KBM-7 (cell line): Measurements from ENCODE around the gene KCTD12.
A peak's percentile ranks its signal among the peaks of the same experiment; 100 is the strongest.
"Not testable (repeated sequence)": the region's sequence is repeated elsewhere in the genome, so short reads cannot be mapped to it uniquely, and the experiment has no call there.

Experiments
- DNase-seq: peaks from one replicate; pipeline ENCODE4 v3.0.0-alpha.2; 2015
- in situ Hi-C: fragments of 300-500 bp; cut with MboI; formaldehyde crosslinking; loops from 2 replicates; pipeline ENCODE4 v1.14.3; 2020; ENCODE audit warnings: low sequenced_read_pairs, low pct_unique_long_range_greater_than_20kb, mixed read lengths

Gene KCTD12

DNA sequence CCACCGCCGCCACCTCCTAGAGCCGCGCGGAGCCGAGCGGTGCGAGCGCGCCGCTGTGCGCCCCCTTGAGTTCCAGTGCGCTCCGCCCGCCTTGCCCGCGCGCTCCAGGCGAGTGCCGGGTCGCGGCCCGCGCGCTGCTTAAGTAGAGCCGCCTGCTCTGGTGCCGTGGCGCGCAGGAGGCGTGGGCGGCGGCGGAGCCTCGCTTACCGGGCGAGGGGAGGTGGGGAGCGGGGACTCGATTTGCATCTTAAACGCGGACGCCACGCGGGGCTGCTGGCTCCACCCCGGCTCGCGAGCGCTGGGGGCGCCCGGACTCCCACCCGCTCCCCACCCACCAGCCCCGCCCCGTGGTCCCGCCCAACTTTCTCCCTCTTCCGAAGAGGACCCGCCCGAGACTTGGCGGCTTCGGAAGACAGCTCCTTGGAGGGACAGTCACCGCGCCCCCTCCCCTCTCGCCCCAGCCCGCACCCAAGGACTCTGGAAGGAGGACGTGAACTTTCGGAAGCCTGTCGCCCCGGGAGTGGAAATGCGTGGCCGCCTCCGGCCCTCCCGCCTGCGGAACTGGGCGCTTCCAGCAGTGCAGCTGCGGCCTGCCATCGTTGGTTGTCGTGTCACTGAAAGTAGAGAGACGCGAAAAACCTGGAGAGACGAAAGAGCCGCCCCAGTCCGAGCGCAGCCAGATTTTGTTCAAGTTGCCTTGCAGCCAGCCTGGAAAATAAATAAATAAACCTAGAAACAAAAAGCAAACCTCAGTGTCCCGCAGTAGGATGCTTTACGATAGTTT is at the start of gene KCTD12:
Gene KCTD12, minus strand, starts transcription at position 114 of the 784 bp plus-strand sequence. CDS start 257 bp downstream, outside the sequence.
- in situ Hi-C loops = no loop called here
- DNase-seq = peak; percentile 68

GRCh38 chr13:76934671-76935070 is 48.5 kb upstream of the KCTD12 start:
- in situ Hi-C loops = no loop called here
- no peak for DNase-seq

DNA sequence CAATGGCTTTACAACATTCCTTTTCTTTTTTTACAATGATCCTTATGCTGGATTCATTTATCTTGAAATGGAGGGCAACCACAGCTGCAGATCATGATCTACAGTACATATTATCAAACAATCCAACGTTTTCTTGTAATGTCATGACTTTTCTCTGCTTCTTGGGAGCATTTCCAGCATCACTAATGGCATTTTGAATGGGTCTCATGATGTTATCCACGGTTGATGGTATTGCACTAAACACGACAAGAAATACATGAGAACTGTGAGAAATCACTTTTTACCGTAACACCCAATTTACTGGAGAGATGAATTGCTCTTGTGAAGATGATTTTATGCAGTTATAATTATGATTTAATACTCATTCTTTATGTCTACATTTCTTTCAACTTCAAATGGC is 45.9 kb upstream of the KCTD12 start:
- in situ Hi-C loops = no loop called here

DNA sequence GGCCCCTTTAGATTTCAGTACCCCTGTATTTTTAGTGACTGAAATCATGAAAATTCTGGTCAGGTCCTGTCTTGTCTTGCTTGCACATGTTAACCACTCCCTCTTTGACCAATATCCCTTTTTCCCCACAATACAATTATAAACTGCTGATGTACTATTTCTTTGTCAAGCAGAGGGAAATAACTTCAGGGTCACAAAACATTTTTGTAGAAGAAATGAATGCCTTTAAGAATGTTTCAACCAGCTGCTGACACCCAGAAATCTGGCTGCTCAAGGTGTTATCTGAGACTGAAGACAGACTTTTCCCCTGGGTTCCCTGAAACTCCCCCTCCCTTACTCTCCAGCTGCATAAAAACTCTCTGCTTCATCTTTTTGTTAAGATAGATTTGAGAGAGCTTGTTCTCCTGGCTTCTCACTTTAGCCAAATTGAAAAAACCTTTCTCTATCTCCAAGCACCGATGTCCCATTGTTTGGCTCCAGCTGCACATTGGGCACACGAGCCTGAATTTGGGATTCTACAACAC is 43.7 kb upstream of the KCTD12 start:
- DNase-seq = no peak
- in situ Hi-C loops = no loop called here

More for the DNA sequence above, 45.9 kb upstream of the KCTD12 start:
- DNase-seq = no peak

- no peak for DNase-seq
- in situ Hi-C loops = no loop called here
Observed at GRCh38 chr13:76929320-76929719, 43.1 kb upstream of the KCTD12 start.

DNA sequence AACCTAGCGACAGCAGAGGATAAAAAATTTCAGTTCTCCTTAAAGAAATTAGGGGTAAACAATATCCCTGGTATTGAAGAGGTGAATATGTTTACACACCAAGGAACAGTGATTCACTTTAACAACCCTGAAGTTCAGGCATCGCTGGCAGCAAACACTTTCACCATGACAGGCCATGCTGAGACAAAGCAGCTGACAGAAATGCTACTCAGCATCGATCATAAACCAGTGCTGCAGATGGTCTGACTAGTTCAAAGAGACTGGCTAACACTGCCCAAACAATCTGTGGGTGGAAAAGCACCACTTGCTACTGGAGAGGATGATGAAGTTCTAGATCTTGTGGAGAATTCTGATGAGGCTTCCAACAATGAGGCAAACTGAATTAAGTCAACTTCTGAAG is 42.3 kb upstream of the KCTD12 start:
- DNase-seq = no peak
- in situ Hi-C loops = no loop called here

DNA sequence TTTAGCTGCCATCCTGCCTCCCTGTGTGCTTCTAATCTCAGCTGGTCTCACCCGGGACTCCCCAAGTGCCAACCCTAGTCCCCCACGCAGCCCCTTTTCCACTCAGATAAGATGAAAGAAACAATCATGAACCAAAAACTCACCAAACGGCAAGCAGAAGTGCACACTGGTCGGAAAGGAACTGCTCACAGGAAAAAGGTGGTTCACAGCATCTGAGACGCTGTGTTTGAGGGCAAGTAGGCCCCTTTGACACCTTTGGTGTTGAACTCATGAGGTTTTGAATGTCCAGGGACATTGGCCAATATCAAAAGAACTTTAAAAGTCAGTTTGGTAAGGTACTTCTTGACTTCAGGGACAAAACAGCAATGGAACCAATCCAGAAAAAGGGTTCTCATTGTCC is 41.8 kb upstream of the KCTD12 start:
- DNase-seq = no peak
- in situ Hi-C loops = no loop called here

DNA sequence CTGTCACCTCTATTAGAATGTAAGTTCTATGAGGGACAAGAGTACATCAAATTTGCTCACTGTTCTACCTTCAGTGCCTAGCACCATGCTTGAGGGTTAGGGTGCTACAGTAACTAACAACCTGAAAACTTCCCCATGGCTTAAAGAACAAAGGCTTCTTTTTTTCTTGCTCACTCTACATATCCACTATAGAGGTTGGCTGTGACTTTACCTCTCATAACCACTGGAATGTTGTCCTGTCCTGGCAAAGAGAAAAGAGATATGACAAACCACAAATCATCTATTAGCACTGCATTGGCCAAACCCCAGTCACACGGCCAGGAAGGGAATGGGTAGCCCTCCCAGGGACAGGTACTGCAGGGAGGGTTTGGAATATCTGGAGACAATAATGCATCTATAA is 38.9 kb upstream of the KCTD12 start:
- in situ Hi-C loops = no loop called here
- no peak for DNase-seq

DNA sequence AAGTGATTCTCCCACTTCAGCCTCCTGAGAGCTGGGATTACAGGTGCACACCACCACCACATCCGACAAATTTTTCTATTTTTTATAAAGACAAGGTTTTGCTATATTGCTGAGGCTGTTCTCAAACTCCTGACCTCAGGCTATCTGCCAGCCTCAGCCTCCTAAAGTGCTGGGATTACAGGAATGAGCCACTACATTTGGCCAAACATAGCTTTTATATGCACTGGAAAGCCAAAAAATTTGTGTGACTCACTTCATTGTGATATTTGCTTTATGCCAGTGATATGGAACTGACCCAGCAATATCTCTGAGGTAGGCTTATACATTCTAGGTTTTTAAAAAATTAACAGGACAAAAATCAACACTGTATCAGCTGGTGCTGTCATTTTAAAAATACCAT is 35.3 kb upstream of the KCTD12 start:
- DNase-seq = no peak
- in situ Hi-C loops = loop anchor here (25.0 kb wide), 2 partner anchors 909 to 1034 kb away; no protein-coding TSS in a partner anchor

DNA sequence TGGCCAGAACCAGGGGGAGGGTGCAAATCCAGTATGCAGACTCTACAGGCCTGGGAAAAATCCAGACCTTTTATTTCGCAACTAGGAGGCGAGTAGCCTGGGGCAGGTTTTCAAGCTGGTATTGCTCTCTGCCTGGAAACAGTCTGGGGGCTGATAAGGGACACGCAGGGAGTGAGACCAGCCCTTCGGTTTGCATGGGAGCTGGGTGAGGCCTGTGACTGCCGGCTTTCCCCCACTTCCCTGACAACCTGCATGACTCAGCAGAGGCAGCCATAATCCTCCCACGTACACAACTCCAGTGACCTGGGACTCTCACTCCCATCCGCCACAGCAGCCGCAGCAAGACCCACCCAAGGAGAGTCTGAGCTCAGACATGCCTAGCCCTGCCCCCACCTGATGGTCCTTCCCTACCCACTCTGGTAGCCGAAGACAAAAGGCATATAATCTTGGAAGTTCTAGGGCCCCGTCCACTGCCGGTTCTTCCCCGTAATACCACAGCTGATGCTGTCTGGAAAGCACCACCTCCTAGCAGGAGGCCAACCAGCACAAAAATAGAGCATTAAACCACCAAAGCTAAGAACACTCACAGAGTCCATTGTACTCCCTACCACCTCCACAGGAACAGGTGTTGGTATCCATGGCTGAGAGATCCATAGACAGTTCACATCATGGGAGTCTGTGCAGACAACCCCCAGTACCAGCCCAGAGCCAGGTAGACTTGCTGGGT is 31.7 kb upstream of the KCTD12 start:
- not testable (repeated sequence) for DNase-seq
- in situ Hi-C loops = loop anchor here (25.0 kb wide), 2 partner anchors 906 to 1031 kb away; no protein-coding TSS in a partner anchor

GRCh38 chr13:76917095-76917494 is 30.9 kb upstream of the KCTD12 start:
- no peak for DNase-seq
- in situ Hi-C loops = loop anchor here (25.0 kb wide), 2 partner anchors 905 to 1030 kb away; no protein-coding TSS in a partner anchor

DNA sequence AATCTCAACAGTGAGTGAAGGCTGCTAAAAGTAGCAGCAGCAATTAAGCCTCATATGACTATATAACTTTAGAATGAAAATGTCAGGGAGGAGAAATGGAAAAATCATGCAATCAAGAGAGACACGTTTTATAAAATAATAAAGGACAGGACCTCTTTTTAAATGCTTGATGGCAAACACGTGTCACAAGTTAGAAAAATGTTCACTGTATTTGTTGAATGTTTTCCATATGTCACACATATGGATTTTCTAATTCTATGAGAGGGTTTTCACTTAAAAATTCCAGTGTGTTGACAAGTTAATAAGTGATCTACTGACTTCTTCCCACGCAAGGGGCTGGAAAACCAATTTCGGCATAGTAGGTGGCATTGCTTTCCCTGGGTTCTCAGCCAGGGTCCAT is 27.7 kb upstream of the KCTD12 start:
- in situ Hi-C loops = loop anchor here (25.0 kb wide), 2 partner anchors 902 to 1027 kb away; no protein-coding TSS in a partner anchor
- DNase-seq = no peak

GRCh38 chr13:76912476-76912875 is 26.3 kb upstream of the KCTD12 start:
- in situ Hi-C loops = loop anchor here (25.0 kb wide), 2 partner anchors 900 to 1025 kb away; no protein-coding TSS in a partner anchor
- no peak for DNase-seq

GRCh38 chr13:76904507-76904906 is 18.3 kb upstream of the KCTD12 start:
- in situ Hi-C loops = loop anchor here (25.0 kb wide), 2 partner anchors 892 to 1017 kb away; no protein-coding TSS in a partner anchor
- no peak for DNase-seq

DNA sequence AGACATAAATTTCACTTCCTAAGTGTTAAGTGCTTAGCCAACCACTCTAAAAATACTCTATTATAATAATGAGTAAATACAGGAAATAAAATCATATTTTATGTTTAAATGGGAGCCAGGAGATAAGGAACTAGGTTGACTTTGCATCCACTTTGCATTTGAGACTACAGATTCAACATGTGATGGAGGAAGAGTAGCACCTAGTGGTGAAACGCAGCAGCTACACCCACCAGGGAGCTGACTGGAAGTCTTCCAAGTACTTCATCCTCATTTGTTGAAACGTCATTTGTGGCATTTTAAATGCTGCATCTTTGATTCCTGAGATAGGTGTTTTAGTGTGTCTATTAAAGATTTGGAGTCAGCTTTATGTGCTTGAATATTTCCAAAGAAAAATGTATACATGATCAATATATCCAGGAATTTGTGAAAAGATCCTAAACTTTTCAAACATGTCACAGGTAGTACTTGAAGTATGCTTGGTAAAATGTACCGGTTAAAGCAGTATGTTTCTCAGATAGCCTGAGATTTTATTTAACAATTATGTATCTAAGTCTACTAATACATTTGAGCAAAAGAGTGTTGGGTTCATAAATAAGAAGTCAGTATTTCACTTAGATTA is 17.4 kb upstream of the KCTD12 start:
- in situ Hi-C loops = loop anchor here (25.0 kb wide), 2 partner anchors 891 to 1016 kb away; no protein-coding TSS in a partner anchor
- DNase-seq = peak; percentile 73

DNA sequence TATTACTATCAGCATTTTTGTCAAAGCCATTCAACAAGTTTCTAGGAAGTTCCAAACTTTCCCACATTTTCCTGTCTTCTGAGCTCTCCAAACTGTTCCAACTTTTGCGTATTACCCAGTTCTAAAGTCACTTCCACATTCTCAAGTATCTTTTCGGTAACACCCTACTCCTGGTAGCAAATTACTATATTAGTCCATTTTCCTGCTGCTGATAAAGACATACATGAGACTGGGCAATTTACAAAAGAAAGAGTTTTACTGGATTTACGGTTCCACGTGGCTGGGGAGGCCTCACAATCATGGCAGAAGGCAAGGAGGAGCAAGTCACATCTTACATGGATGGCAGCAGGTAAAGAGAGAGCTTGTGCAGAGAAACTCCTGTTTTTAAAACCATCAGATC is 12.9 kb upstream of the KCTD12 start:
- in situ Hi-C loops, DNase-seq: not testable (repeated sequence)

DNA sequence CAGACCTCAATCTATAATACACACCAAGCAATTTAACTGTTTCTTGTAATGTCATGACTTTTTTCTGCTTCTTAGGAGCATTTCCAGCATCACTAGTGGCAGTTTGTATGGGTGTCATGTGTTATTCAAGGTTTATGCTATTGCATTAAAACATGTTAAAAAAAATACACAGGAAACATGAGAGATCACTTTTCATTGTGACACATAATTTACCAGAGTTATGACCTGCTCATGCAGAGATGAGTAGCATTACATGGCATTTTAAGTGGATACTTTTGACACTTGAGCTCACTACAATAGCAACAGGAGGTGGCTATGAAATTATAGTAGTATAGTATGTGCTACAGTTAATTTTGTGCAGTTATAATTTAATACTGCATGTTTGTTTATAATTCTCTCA is 11.0 kb upstream of the KCTD12 start:
- in situ Hi-C loops, DNase-seq: not testable (repeated sequence)

DNA sequence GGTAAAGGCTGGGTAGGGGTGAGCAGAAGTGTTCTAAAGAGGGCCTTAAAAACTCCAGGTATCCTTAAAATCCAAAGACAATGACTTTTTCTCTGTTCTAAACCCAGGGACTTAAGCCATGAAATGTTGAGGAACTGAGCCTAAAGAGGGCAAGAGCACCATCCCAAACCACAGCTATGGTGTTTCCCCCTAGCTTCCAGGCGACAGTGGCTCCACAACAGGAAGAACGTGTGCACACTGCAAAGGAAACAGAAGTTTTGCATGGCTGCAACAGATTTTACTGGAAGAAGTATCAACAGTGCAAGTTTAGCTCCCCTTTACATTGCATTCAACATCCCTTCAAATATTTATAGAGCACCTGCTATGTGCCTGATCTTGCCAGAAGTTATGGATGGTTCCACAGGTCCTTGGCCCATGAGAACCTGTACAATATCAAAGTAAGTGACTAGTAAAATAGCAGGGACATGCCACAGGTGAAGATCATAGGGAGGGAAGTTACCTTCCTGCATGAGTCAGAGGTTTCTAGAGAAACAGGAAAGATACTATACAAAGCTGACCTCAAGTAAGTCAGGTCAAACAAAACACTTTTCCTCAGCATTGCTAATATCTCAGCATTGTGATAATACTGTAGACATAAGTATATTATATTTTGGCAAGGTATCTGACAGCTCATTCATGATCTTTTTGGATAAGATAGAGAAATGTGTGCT is 8.4 kb upstream of the KCTD12 start:
- DNase-seq = no peak
- in situ Hi-C loops = no loop called here

DNA sequence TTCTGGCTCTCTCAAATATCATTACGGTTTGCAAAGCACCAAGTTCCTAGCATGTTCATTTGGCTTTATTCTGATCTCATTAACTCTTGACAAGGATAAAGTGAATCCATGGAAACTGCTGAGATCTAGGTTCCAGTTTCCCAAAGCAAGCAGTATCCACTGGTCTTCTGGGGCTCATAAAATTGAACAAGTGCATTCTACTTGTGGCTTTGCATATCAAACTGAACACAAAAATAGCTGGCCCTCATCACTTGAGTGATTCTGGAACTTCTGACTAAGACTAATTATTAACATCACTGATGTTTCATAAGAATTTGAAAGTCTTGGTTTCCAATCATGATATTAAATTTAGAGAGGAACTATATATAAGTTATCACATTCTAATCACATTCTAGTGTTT is 6.3 kb upstream of the KCTD12 start:
- in situ Hi-C loops = no loop called here
- no peak for DNase-seq
